Measurements from ENCODE around the gene DNAJB12. TPM values are rescaled to one million over a fixed set of nuclear protein-coding genes. Genes with fewer than 3 reads are reported as not detected.
"Not testable (repeated sequence)": the region's sequence is repeated elsewhere in the genome, so short reads cannot be mapped to it uniquely, and the experiment has no call there.

The DNAJB12 gene
- total RNA-seq, 1 donor from 2014 or later: 44.9 TPM

GRCh38 chr10:72331575-72332422 lies 22.9 kb downstream of the DNAJB12 start:
- DNase-seq (ENCODE audit: low spot score): peak; percentile 92

GRCh38 chr10:72330069-72330426 lies 24.7 kb downstream of the DNAJB12 start:
- DNase-seq (ENCODE audit: low spot score): no peak

DNA sequence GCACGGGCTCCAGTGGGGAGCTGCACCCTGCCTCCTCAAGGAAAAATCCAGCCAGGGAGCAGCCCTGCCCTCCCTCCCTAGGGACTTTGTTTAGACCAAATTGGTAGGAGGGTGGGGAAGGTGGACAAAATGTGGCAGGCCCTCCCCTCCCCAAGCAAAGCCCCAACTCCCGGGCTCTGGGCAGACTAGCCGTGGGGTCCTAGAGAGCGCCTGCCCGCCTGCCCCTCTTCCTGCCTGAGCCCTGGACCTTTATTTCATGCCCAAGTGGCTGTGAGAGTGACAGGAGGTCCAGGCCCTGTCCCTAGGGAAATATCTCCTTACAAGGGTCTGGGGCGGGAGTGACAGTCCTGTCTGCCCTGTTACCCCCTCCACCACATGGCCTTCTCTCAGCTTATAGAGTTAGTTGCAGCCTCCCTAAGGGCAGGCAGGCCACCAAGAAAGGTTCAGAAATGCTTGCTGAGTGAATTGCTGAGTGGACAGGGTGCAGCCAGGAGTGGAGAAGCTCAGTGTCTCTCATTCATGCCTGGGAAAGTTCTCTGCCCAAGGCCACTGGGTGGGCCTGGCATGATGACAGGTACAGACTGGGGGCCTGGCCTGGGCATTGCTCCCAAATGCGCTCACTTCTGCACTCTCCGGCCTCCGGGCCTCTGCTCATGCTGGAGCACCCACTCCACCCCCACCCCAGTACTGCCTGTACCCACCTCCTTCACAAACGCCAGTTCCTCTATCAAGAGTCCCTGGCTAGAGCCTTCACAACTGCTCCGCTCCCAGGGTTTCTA lies 25.2 kb downstream of the DNAJB12 start:
- DNase-seq (ENCODE audit: low spot score): no peak

DNA sequence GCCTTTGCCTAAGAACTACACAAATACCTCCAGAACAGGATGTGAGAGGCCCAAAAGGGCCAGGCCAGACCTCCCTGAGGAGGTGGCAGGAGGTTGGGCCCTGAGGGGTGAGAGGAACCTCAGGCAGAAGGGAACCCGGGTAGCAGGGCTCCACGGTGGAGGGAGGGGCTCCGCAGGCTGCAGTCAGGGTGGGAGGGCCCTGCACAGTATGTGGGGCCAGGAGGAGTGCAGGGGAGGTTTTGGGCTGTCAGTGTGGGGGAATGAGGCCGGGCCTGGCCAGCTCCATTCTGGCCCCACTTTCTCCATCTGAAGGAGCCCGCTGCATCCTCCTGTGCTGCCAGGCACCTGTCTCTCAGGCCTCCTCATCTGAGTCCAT lies 25.9 kb downstream of the DNAJB12 start:
- DNase-seq (ENCODE audit: low spot score): no peak

DNA sequence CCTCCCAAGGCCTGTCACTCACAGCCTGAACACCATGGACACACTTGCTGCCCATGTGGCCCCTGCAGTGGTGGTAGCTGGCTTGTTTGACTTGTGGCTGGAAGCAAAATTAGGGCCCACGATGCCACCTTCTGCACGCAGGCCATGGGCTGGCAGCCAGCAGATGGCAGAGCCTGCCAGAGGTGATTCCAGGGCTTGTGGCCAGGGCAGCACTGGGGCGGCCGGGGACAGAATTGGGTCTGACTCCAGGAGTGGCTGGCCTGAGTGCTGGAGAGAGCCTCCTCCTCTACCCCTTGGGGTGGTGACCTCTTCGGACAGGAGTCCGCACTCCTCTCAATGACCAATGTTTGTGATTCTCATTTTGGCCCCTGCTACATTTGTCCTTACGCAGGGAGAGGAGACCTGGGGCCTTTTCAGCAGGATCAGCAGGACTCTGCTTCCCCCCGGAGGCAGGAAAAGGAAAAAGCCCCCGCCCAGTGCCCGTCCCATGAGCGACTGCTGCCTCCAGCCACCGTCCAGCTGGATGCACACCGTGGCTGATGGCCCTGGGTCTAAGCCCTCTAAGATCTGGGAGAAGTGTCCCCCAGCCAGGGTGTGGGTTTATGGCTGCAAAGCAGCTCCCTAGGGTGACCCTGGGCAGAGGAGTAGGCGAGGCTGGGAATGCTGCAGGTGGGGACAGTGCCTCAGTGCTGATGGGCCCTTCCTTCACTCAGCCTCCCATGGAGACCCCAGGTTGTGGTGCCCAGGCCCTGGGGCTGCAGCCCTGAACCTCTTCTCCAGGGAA lies 26.5 kb downstream of the DNAJB12 start:
- DNase-seq (ENCODE audit: low spot score): peak; percentile 85

DNA sequence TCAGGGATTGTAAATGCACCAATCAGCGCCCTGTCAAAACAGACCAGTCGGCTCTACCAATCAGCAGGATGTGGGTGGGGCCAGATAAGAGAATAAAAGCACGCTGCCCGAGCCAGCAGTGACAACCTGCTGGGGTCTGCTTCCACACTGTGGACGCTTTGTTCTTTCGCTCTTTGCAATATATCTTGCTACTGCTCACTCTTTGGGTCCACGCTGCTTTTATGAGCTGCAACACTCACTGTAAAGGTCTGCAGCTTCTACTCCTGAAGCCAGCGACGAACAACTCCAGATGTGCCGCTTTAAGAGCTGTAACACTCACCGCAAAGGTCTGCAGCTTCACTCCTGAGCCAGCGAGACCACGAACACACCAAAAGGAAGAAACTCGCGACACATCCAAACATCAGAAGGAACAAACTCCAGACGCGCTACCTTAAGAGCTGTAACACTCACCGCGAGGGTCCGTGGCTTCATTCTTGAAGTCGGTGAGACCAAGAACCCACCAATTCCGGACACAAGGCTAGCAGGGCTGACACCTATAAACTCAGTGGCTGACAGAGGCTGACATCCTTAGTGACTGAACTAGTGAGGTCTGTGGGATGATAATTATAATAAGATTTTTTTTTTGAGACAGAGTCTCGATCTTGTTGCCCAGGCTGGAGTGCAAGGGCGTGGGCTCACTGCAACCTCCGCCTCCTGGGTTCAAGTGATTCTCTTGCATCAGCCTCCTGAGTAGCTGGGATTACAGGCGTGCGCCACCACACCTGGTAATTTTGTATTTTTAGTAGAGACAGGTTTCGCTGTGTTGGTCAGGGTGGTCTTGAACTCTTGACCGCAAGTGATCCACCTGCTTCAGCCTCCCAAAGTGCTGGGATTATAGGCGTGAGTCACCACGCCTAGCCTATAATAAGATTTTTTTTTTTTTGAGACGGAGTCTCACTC lies 27.8 kb downstream of the DNAJB12 start:
- not testable (repeated sequence) for DNase-seq (ENCODE audit: low spot score)

GRCh38 chr10:72325243-72326175 lies 29.2 kb downstream of the DNAJB12 start:
- not testable (repeated sequence) for DNase-seq (ENCODE audit: low spot score)

DNA sequence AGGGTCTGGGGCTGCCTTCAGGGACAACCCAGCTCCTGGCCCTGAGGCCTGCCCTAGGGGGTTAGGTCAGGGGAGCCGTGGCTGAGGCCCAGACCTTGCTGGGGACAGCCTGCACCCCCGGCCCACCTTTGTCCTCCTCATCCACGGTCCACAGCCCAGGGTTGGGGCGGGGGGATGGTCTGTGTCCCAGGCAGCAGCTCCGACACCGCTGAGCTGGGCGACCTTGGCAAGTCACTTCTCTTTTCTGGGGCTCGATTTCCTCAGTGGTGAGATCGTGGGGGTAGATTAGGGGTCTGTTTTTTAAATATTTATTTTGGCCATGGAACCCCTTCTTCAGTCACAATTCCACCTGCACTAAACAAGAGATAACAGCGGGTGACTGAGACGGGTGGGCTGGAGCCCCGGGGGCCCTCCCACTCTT lies 30.9 kb downstream of the DNAJB12 start:
- no peak for DNase-seq (ENCODE audit: low spot score)

GRCh38 chr10:72323108-72323749 lies 31.5 kb downstream of the DNAJB12 start:
- no peak for DNase-seq (ENCODE audit: low spot score)

GRCh38 chr10:72322280-72323058 lies 32.2 kb downstream of the DNAJB12 start:
- DNase-seq (ENCODE audit: low spot score): peak; percentile 79

- no peak for DNase-seq (ENCODE audit: low spot score)
These were observed 32.8 kb downstream of the DNAJB12 start for GRCh38 chr10:72322030-72322279.

- no peak for DNase-seq (ENCODE audit: low spot score)
These were observed 33.3 kb downstream of the DNAJB12 start for GRCh38 chr10:72321248-72322029.

- DNase-seq (ENCODE audit: low spot score): peak; percentile 80
These were observed 34.0 kb downstream of the DNAJB12 start for GRCh38 chr10:72320676-72321247.

GRCh38 chr10:72319416-72320254 lies 35.1 kb downstream of the DNAJB12 start:
- DNase-seq (ENCODE audit: low spot score): peak; percentile 94

- DNase-seq (ENCODE audit: low spot score): no peak
These were observed 36.1 kb downstream of the DNAJB12 start for GRCh38 chr10:72318418-72319262.
